Loucy (cell line): Measurements from ENCODE around the gene BRPF3.

Source experiments
- H2AFZ ChIP-seq: fragments of 200-600 bp; sonication (generic); 2 replicates; pipeline ENCODE4 v1.6.0; 2016; ENCODE audit warnings: antibody characterized with exemption, mild to moderate bottlenecking, low read length, moderate library complexity
- H3F3A ChIP-seq: fragments of 200-600 bp; 2 replicates; pipeline ENCODE4 v1.6.0; 2016; ENCODE audit warnings: antibody characterized with exemption, low read depth, mild to moderate bottlenecking
- H3K27me3 ChIP-seq: fragments of 200-600 bp; sonication (generic); 2 replicates; pipeline ENCODE4 v1.6.1; 2014; ENCODE audit warnings: low read length, mild to moderate bottlenecking; ENCODE audit not compliant: insufficient read depth, poor library complexity, severe bottlenecking
- H3K36me3 ChIP-seq: fragments of 200-600 bp; sonication (generic); 2 replicates; pipeline ENCODE4 v1.6.1; 2016; ENCODE audit warnings: low read length; ENCODE audit not compliant: insufficient read depth
- H3K4me1 ChIP-seq: fragments of 200-600 bp; sonication (generic); 2 replicates; pipeline ENCODE4 v1.5.1; 2014; ENCODE audit warnings: low read length, mild to moderate bottlenecking; ENCODE audit not compliant: insufficient read depth, poor library complexity, severe bottlenecking
- H3K4me2 ChIP-seq: fragments of 200-600 bp; sonication (generic); 2 replicates; pipeline ENCODE4 v1.6.0; 2014; ENCODE audit warnings: antibody characterized with exemption, low read length, low read depth, mild to moderate bottlenecking; ENCODE audit not compliant: poor library complexity, severe bottlenecking
- H3K4me3 ChIP-seq: fragments of 200-600 bp; sonication (generic); 2 replicates; pipeline ENCODE4 v1.5.1; 2014; ENCODE audit warnings: low read length, mild to moderate bottlenecking, mixed read lengths; ENCODE audit not compliant: poor library complexity, severe bottlenecking
- H3K79me2 ChIP-seq: fragments of 200-600 bp; sonication (generic); 2 replicates; pipeline ENCODE4 v1.6.1; 2014; ENCODE audit warnings: low read length; ENCODE audit not compliant: insufficient read depth
- H3K9ac ChIP-seq: fragments of 200-600 bp; sonication (generic); 2 replicates; pipeline ENCODE4 v1.6.0; 2014; ENCODE audit warnings: mild to moderate bottlenecking, low read depth, low read length, moderate library complexity; ENCODE audit not compliant: poor library complexity, severe bottlenecking
- H3K9me2 ChIP-seq: fragments of 200-600 bp; sonication (generic); replicated peaks from 2 replicates; pipeline ENCODE4 v1.6.1; 2016; ENCODE audit warnings: low read depth, low read length, mixed read lengths
- H3K9me3 ChIP-seq: fragments of 200-600 bp; sonication (generic); 2 replicates; pipeline ENCODE4 v1.6.1; 2014; ENCODE audit warnings: mild to moderate bottlenecking, antibody characterized with exemption, low read length, low read depth; ENCODE audit not compliant: insufficient read depth
- H4K20me1 ChIP-seq: fragments of 200-600 bp; sonication (generic); 2 replicates; pipeline ENCODE4 v1.6.0; 2014; ENCODE audit warnings: antibody characterized with exemption, low read length, mild to moderate bottlenecking; ENCODE audit not compliant: insufficient read depth, poor library complexity, severe bottlenecking
- CTCF ChIP-seq: fragments of 200-600 bp; sonication (generic); conservative IDR thresholded peaks from 2 replicates; pipeline ENCODE4 v1.5.1; 2014; ENCODE audit warnings: mild to moderate bottlenecking, antibody characterized with exemption, low read length
- EZH2phosphoT487 ChIP-seq: fragments of 200-600 bp; IDR thresholded peaks from 2 replicates; pipeline ENCODE4 v1.6.1; 2018; ENCODE audit warnings: antibody characterized with exemption, mild to moderate bottlenecking, moderate library complexity, borderline replicate concordance

Gene BRPF3

GRCh38 chr6:36265744-36266143 is 69.2 kb downstream of the BRPF3 start:
- H3K4me1 ChIP-seq = no peaks in the 10 kb centered on the region
- no peak overlapping the region for H2AFZ ChIP-seq
- 0 out of 2 replicates have a peak, but pooled peaks cover 4% of the 10 kb centered on the region for H3K9me3 ChIP-seq
- H3K9me2 ChIP-seq = no peaks in the 10 kb centered on the region
- no peaks in the 10 kb centered on the region for H4K20me1 ChIP-seq
- H3K9ac ChIP-seq = no peak overlapping the region
- no peak overlapping the region for H3K4me3 ChIP-seq
- no peaks in the 10 kb centered on the region for H3K36me3 ChIP-seq
- no peaks in the 10 kb centered on the region for H3K79me2 ChIP-seq
- no peaks in the 10 kb centered on the region for H3F3A ChIP-seq
- H3K4me2 ChIP-seq = no peak overlapping the region
- H3K27me3 ChIP-seq = no peaks in the 10 kb centered on the region
- TF ChIP-seq CTCF (no peak), EZH2phosphoT487 (no peak)

GRCh38 chr6:36266913-36267644 is 70.5 kb downstream of the BRPF3 start:
- no peaks in the 10 kb centered on the region for H3K9me2 ChIP-seq
- no peak overlapping the region for H2AFZ ChIP-seq
- no peak overlapping the region for H3K4me3 ChIP-seq
- no peaks in the 10 kb centered on the region for H3K79me2 ChIP-seq
- H3K9ac ChIP-seq = no peak overlapping the region
- 0 out of 2 replicates have a peak, but pooled peaks cover 4% of the 10 kb centered on the region for H3K9me3 ChIP-seq
- TF ChIP-seq EZH2phosphoT487 = no peak
- TF ChIP-seq CTCF = no peak
- H4K20me1 ChIP-seq = no peaks in the 10 kb centered on the region
- H3K4me1 ChIP-seq = no peaks in the 10 kb centered on the region
- H3K27me3 ChIP-seq = no peaks in the 10 kb centered on the region
- H3K4me2 ChIP-seq = no peak overlapping the region
- no peaks in the 10 kb centered on the region for H3F3A ChIP-seq
- H3K36me3 ChIP-seq = no peaks in the 10 kb centered on the region

DNA sequence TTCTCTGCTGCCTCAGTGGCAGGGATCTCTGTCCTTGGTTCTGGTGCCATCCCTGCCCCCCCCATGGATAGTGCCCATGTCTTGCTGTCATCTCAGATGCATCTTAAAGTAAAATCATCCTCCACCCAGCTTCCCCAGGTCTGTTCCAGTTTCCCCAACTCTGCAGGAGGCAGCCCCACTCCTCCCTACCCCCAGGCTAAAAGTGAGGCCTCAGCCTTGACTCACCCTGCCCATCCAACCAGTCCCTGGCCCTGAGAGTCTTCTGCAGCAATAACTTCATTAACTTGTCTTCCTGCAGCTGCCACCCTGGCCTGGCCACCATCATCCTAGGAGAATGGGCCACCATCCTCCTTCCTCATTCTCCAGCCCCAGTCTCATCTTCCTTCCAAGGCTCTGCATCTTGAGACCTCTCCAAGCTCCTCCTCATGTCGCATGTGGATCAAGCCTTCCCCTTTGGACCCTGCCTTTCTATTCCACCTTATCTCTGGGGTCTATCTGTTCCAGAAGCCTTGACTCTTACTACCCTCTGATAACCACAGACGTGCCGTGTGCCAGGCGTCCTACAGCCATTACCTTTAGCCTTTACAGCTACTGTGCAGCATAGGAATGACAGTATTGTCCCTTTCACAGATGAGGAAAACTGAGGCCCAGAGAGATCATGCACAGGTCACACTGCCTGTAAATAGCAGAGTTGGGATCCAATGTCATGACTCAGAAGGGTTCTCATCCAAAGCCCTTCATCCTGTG is 71.4 kb downstream of the BRPF3 start:
- H3K4me1 ChIP-seq = no peaks in the 10 kb centered on the region
- H3K9ac ChIP-seq = no peak overlapping the region
- H3K4me2 ChIP-seq = no peak overlapping the region
- no peaks in the 10 kb centered on the region for H3K79me2 ChIP-seq
- no peaks in the 10 kb centered on the region for H4K20me1 ChIP-seq
- TF ChIP-seq EZH2phosphoT487 (no peak), CTCF (no peak)
- H3K9me3 ChIP-seq = 0 out of 2 replicates have a peak, but pooled peaks cover 4% of the 10 kb centered on the region
- H3K27me3 ChIP-seq = no peaks in the 10 kb centered on the region
- no peak overlapping the region for H2AFZ ChIP-seq
- no peak overlapping the region for H3K4me3 ChIP-seq
- H3K9me2 ChIP-seq = no peaks in the 10 kb centered on the region
- H3K36me3 ChIP-seq = no peaks in the 10 kb centered on the region
- H3F3A ChIP-seq = no peaks in the 10 kb centered on the region
